ENCODE data around the gene CARD11.

GRCh38 chr7:3076700-3077099, 33.0 kb upstream of the CARD11 start:
- TF ChIP-seq CTCF (IDR thresholded peaks at IDR 0.05) (no peak), POLR2A (IDR thresholded peaks at IDR 0.05) (no peak)
